Tibial nerve (tissue), 4 donors: ENCODE results near the gene MEGF8. TPM values are rescaled to one million over a fixed set of nuclear protein-coding genes. Genes with fewer than 3 reads are reported as not detected.

Experiments
- DNase-seq, 2 donors: peaks; one replicate each; pipeline ENCODE4 v3.0.0-alpha.2; 2019; ENCODE audit warnings: low spot score in 2 of 2
- H3K27ac ChIP-seq, 4 donors: fragments of 200-600 bp; sonication (generic) in 3 of 4; one replicate each; pipeline ENCODE4 v1.5.1; 2017 to 2019; ENCODE audit warnings: mild to moderate bottlenecking in 1 of 4
- H3K27me3 ChIP-seq, 2 donors: fragments of 200-600 bp; sonication (generic) in 1 of 2; one replicate each; pipeline versions ENCODE4 v1.5.1 to v1.6.0; 2017 to 2019
- H3K36me3 ChIP-seq, 3 donors: fragments of 200-600 bp; sonication (generic); one replicate each; pipeline ENCODE4 v1.5.1; 2018 to 2019
- H3K4me1 ChIP-seq, 4 donors: fragments of 200-600 bp; sonication (generic) in 3 of 4; one replicate each; pipeline ENCODE4 v1.5.1; 2017 to 2019
- H3K4me3 ChIP-seq, 4 donors: fragments of 200-600 bp; sonication (generic) in 3 of 4; one replicate each; pipeline ENCODE4 v1.5.1; 2017 to 2019; ENCODE audit warnings: mild to moderate bottlenecking in 1 of 4, moderate library complexity in 1 of 4
- H3K9me3 ChIP-seq, 4 donors: fragments of 200-600 bp; sonication (generic) in 3 of 4; one replicate each; pipeline ENCODE4 v1.5.1; 2017 to 2019
- EP300 ChIP-seq, 2 donors: sonication (generic); formaldehyde crosslinking; IDR thresholded peaks; one replicate each; pipeline ENCODE4 v1.6.1; 2017; ENCODE audit warnings: antibody characterized with exemption in 2 of 2, mild to moderate bottlenecking in 1 of 2
- POLR2A ChIP-seq, 2 donors: fragments of 450-650 bp; IDR thresholded peaks; one replicate each; pipeline ENCODE4 v1.6.1; 2017; ENCODE audit warnings: antibody characterized with exemption in 2 of 2, mild to moderate bottlenecking in 2 of 2, moderate library complexity in 2 of 2
- WGBS, 2 donors: methylation state at CpG; one replicate each; pipeline ENCODE4 v1.1.5; 2018; 5-methylcytosine and 5-hydroxymethylcytosine counted together
- total RNA-seq, 4 donors: library from RNA; depleted of rRNA; stranded (reverse); fragments of >200 nt; gene quantifications; one replicate each; pipeline ENCODE4 v1.1.0, GENCODE V29; 2016
- TF ChIP-seq, protein P1 (sequence below), 5 experiments: fragments of 200-600 bp in 3 of 5; fragments of 450-650 bp in 2 of 5; sonication (generic) in 3 of 5; IDR thresholded peaks; one replicate each; pipeline ENCODE4 v1.5.1; 2016 to 2019; ENCODE audit warnings: antibody characterized with exemption in 5 of 5, mild to moderate bottlenecking in 3 of 5, moderate library complexity in 2 of 5

The MEGF8 gene
- total RNA-seq, 4 donors from 2014 or later: 17.9 to 33.3 (median 22.4) TPM

DNA sequence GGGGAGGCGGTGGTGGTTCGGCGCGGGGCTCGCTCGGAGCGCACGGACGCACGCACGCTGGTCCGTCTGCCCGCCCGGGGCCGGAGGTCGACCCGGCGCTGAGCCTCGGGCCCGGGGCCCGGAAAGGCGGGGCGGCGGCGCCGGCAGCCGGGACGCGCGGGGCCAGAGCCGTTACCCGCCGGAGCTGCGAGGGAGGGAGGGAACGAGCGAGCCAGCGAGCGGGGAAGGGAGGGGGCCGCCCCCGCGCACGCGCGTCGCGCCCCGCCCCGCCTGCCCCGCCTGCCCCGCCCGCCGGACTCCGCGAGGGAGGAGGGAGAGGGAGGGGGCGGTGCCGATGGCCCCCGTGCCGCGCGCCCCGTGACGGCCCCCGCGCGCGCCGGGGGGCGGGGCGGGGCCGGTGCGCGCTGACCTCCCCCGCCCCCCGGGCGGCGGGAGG lies 41.4 kb upstream of the MEGF8 start:
- peaks cover 3 to 62% (median 55%) of the 10 kb centered on the region in 4 donors for H3K4me1 ChIP-seq
- peak; percentile 38 to 49 for DNase-seq
- no peaks in the 10 kb centered on the region for H3K9me3 ChIP-seq
- no peaks in the 10 kb centered on the region for H3K27me3 ChIP-seq
- H3K27ac ChIP-seq: peak overlapping the region; percentile 70 to 97 (median 96)
- WGBS, 2 donors: 0% methylated on average over 19 of the region's 76 CpGs; no CpG with 5 or more reads in 1 of the 2 donors
- TF ChIP-seq POLR2A (IDR thresholded peaks at IDR 0.05): peak; percentile 40 to 50
- TF ChIP-seq, protein P1, sequence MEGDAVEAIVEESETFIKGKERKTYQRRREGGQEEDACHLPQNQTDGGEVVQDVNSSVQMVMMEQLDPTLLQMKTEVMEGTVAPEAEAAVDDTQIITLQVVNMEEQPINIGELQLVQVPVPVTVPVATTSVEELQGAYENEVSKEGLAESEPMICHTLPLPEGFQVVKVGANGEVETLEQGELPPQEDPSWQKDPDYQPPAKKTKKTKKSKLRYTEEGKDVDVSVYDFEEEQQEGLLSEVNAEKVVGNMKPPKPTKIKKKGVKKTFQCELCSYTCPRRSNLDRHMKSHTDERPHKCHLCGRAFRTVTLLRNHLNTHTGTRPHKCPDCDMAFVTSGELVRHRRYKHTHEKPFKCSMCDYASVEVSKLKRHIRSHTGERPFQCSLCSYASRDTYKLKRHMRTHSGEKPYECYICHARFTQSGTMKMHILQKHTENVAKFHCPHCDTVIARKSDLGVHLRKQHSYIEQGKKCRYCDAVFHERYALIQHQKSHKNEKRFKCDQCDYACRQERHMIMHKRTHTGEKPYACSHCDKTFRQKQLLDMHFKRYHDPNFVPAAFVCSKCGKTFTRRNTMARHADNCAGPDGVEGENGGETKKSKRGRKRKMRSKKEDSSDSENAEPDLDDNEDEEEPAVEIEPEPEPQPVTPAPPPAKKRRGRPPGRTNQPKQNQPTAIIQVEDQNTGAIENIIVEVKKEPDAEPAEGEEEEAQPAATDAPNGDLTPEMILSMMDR (IDR thresholded peaks at IDR 0.05): no peak
- peak overlapping the region in 3 of 4 donors; percentile 54 to 72 (median 57) for H3K4me3 ChIP-seq
- H3K36me3 ChIP-seq: peaks cover 0 to 23% (median 6%) of the 10 kb centered on the region in 3 donors

DNA sequence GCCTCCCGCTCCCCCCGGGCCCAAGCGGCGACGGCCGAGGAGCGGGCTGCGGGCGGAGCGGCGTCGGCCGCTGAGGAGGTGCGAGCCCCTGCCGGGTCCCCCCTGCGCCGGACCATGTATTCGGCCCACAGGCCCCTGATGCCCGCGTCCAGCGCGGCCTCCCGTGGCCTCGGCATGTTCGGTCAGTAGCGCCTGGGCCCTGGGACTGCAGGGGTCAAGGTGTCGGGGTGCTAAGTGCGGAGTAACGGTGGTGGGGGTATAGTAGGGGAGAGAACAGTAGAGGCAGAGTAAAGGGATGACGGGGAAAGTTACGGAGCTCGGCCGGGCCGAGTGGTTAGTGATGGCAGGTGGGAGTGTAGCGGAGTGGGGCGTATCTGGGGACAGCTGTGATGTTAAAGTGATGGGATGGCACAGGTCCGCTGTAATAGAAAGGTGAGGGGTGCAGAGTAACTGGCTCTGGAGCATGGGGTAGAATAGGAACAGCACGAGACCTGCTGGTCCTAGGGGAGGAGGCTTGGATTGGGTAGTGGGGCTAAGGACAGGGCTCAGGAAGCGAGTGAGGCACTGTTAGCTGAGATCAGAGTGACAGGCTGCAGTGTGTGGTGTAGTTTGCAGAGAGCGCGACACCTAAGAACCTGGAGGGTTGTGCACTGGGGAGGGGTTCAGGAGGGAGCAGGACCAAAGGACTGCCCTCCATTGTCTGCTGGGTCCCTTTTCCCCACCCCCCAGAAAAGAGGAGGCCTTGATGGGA lies 40.7 kb upstream of the MEGF8 start:
- TF ChIP-seq, protein P1 (IDR thresholded peaks at IDR 0.05): no peak
- TF ChIP-seq EP300 (IDR thresholded peaks at IDR 0.05) (no peak), POLR2A (IDR thresholded peaks at IDR 0.05) (no peak)
- 2 to 4% methylated on average over 30 to 39 of the region's 41 CpGs for WGBS, 2 donors
- no peaks in the 10 kb centered on the region for H3K9me3 ChIP-seq
- H3K4me1 ChIP-seq: peaks cover 3 to 56% (median 48%) of the 10 kb centered on the region in 4 donors
- no peak for DNase-seq
- peaks cover 0 to 30% (median 13%) of the 10 kb centered on the region in 3 donors for H3K36me3 ChIP-seq
- peak overlapping the region; percentile 45 to 74 (median 64) for H3K4me3 ChIP-seq
- peak overlapping the region; percentile 72 to 96 (median 92) for H3K27ac ChIP-seq
- H3K27me3 ChIP-seq: no peaks in the 10 kb centered on the region

GRCh38 chr19:42285541-42285941 lies 39.9 kb upstream of the MEGF8 start:
- Histone ChIP-seq H3K27me3 (no peaks in the 10 kb centered on the region), H3K9me3 (no peaks in the 10 kb centered on the region), H3K4me1 (peaks cover 3 to 55% (median 48%) of the 10 kb centered on the region in 4 donors), H3K27ac (peak overlapping the region; percentile 72 to 96 (median 92)), H3K36me3 (peaks cover 0 to 38% (median 17%) of the 10 kb centered on the region in 3 donors), H3K4me3 (peak overlapping the region in 3 of 4 donors; percentile 45 to 74 (median 72))
- TF ChIP-seq POLR2A (IDR thresholded peaks at IDR 0.05) (no peak), EP300 (IDR thresholded peaks at IDR 0.05) (no peak)
- TF ChIP-seq, protein P1 (IDR thresholded peaks at IDR 0.05): no peak
- 13 to 22% methylated on average over 5 of the region's 5 CpGs for WGBS, 2 donors
- no peak for DNase-seq

- Histone ChIP-seq H3K27ac (peak overlapping the region; percentile 72 to 96 (median 92)), H3K4me3 (peak overlapping the region in 1 of 4 donors; percentile 72), H3K27me3 (no peaks in the 10 kb centered on the region), H3K9me3 (no peaks in the 10 kb centered on the region), H3K36me3 (peaks cover 0 to 42% (median 21%) of the 10 kb centered on the region in 3 donors), H3K4me1 (peaks cover 3 to 51% (median 46%) of the 10 kb centered on the region in 4 donors)
- WGBS, 2 donors: 17 to 20% methylated on average over 6 of the region's 6 CpGs
- DNase-seq: no peak
- no peak for TF ChIP-seq EP300 (IDR thresholded peaks at IDR 0.05)
- TF ChIP-seq POLR2A (IDR thresholded peaks at IDR 0.05): no peak
- TF ChIP-seq, protein P1 (IDR thresholded peaks at IDR 0.05): no peak
Observed at GRCh38 chr19:42285988-42286348, 39.5 kb upstream of the MEGF8 start.
